Measurements from ENCODE around the gene NKAIN2. TPM values are rescaled to one million over a fixed set of nuclear protein-coding genes. Genes with fewer than 3 reads are reported as not detected.

Gene NKAIN2
- total RNA-seq, 2 experiments from 2014 or later: not detected

DNA sequence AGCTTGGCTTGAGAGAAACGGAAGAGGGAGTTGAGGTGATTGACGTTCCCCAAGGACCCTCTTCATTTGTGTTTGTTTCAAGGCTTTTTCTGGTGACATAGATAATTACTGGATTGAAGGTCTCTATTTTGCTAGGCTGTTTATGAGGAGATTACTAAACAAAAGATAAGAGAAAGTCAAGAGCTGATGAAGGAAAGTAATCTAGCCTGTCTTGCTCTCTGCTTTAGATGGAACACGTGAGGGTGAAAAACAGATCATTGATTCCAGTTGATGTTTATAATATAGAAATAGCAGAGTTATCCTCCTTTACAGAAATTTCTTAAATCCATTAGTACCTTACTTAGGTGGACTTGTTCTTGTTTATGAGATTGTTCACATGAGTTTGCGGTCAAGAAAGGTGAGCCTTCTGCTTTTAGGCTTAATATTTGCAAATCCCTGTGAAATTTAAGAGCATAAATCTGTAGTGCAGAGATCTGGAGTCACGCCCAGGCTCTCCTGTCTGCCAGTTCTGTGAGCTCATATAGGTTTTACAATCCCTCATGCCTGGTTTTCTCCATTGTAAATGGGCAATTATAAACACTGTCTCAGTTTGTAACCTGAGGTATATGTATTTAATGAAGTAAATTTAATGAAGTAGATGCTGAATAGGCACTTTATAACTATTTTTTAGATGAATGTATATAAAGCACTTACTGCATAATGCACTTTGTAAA, 272.8 kb downstream of the NKAIN2 start:
- no peaks in the 10 kb centered on the region for H3K36me3 Mint-ChIP-seq (ENCODE audit: low read depth)
- intact Hi-C loops (cut with DNase I, micrococcal nuclease): no loop called here
- POLR2A ChIA-PET: no interaction called here
- no peak overlapping the region for H3K4me3 Mint-ChIP-seq
- no peaks in the 10 kb centered on the region for H3K4me1 Mint-ChIP-seq
- H3K27ac Mint-ChIP-seq: no peak overlapping the region
- no peak for DNase-seq
- no peak for ATAC-seq
- CTCF ChIA-PET: no interaction called here
- H3K9me3 Mint-ChIP-seq (ENCODE audit: low read depth): no peaks in the 10 kb centered on the region
- no peaks in the 10 kb centered on the region for H3K27me3 Mint-ChIP-seq

DNA sequence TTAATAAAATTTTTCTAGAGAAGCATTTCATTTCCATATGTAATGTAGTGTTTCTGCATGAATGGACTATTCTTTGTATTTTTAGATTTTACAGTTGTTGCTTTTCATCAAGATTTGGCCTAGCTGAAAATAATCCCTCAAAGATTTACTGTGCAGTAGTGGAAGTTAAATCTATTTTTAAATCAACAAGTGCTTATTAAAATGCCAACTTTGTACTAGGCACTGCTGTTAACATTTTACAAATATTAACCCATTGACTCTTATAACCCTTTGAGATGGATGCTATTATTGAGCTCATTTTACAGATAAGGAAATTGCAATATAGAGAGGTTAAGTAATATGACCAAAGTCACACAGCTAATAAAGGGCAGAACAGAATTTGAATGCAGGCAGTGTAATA, 274.5 kb downstream of the NKAIN2 start:
- H3K9me3 Mint-ChIP-seq (ENCODE audit: low read depth): no peaks in the 10 kb centered on the region
- no peaks in the 10 kb centered on the region for H3K36me3 Mint-ChIP-seq (ENCODE audit: low read depth)
- H3K27me3 Mint-ChIP-seq: no peaks in the 10 kb centered on the region
- H3K4me1 Mint-ChIP-seq: no peaks in the 10 kb centered on the region
- ATAC-seq (no peak), DNase-seq (no peak)
- no peak overlapping the region for H3K4me3 Mint-ChIP-seq
- CTCF ChIA-PET: no interaction called here
- intact Hi-C loops (cut with DNase I, micrococcal nuclease): no loop called here
- H3K27ac Mint-ChIP-seq: no peak overlapping the region
- POLR2A ChIA-PET: no interaction called here

DNA sequence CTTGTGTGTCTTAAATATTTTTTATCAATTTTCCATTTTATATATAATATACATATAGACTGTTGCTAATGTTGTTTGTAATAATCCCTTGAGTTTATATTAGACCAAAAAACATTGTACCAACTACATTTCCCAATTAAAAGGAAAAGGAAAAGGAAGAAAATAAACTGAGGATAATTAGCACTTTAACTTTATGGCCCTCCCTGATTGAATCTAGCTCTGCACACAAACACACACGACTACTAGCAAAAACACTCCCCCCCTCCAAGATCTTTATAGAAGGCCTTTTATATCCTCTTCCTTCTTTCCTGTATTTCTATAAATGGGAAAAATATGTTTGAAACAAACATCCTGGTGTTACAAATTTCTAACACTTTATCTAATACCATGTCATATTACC, 276.8 kb downstream of the NKAIN2 start:
- Mint-ChIP-seq H3K4me1 (no peaks in the 10 kb centered on the region), H3K36me3 (ENCODE audit: low read depth) (no peaks in the 10 kb centered on the region), H3K9me3 (ENCODE audit: low read depth) (no peaks in the 10 kb centered on the region), H3K27ac (no peak overlapping the region), H3K4me3 (no peak overlapping the region), H3K27me3 (no peaks in the 10 kb centered on the region)
- ChIA-PET POLR2A (no interaction called here), CTCF (no interaction called here)
- intact Hi-C loops (cut with DNase I, micrococcal nuclease): no loop called here
- DNase-seq (no peak), ATAC-seq (no peak)

DNA sequence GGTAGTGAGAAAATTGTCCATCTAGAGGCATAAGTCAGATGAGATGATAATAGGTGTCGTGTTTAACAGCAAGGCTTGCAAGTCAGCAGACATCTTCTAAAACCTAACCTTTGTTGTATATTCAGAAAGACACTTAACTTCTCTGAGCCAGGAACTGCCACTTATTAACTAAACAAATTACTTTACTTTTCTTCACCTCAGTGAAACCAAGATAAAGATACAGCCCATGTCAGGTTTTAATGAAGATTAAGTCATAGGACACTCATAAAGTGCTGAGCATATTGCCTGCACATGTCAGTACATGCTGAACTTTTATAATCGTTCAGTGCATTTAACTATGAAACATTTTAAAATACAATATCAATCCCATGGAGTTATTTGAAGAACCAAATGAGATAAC, 286.8 kb downstream of the NKAIN2 start:
- Mint-ChIP-seq H3K27me3 (no peaks in the 10 kb centered on the region), H3K27ac (no peak overlapping the region), H3K9me3 (ENCODE audit: low read depth) (no peaks in the 10 kb centered on the region), H3K36me3 (ENCODE audit: low read depth) (no peaks in the 10 kb centered on the region), H3K4me1 (no peaks in the 10 kb centered on the region), H3K4me3 (no peak overlapping the region)
- intact Hi-C loops (cut with DNase I, micrococcal nuclease): no loop called here
- ATAC-seq (no peak), DNase-seq (no peak)
- CTCF ChIA-PET: no interaction called here
- POLR2A ChIA-PET: no interaction called here

DNA sequence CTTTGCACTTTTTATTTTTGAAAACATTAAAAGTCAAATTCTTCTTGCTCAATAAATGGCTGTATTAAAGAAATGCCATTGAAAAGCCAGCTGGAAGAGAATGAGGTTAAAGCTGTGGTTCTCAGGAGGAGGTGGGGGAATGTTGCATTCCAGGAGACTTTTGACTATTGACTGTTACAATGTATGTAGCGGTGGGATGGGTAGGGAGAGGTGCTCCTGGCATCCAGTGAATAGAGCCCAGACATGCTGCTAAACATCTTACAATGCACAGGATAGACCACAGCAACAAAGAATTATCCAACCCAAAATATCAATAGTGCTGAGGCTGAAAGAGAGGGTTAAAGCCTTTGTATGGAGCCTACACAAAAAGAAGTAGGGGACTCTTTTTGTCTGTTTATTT, 295.9 kb downstream of the NKAIN2 start:
- DNase-seq: no peak
- ChIA-PET CTCF (no interaction called here), POLR2A (no interaction called here)
- no peaks in the 10 kb centered on the region for H3K9me3 Mint-ChIP-seq (ENCODE audit: low read depth)
- H3K4me1 Mint-ChIP-seq: no peaks in the 10 kb centered on the region
- no peak overlapping the region for H3K4me3 Mint-ChIP-seq
- ATAC-seq: no peak
- no peaks in the 10 kb centered on the region for H3K36me3 Mint-ChIP-seq (ENCODE audit: low read depth)
- no peak overlapping the region for H3K27ac Mint-ChIP-seq
- intact Hi-C loops (cut with DNase I, micrococcal nuclease): no loop called here
- H3K27me3 Mint-ChIP-seq: no peaks in the 10 kb centered on the region

DNA sequence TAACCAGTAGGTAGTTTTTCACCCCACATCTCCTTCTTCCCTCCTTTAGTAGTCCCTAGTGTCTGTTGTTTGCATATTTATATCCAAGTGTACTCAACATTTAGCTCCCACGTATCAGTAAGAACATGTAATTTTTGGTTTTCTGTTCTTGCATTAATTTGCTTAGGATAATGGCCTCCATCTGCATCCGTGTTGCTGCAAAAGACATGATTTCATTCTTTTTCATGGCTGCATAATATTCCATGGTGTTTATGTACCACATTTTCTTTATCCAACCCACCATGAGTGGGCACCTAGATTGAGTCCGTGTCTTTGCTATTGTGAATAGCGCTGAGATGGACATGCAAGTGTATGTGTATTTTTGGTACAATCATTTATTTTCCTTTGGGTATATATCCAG, 306.8 kb downstream of the NKAIN2 start:
- intact Hi-C loops (cut with DNase I, micrococcal nuclease): no loop called here

DNA sequence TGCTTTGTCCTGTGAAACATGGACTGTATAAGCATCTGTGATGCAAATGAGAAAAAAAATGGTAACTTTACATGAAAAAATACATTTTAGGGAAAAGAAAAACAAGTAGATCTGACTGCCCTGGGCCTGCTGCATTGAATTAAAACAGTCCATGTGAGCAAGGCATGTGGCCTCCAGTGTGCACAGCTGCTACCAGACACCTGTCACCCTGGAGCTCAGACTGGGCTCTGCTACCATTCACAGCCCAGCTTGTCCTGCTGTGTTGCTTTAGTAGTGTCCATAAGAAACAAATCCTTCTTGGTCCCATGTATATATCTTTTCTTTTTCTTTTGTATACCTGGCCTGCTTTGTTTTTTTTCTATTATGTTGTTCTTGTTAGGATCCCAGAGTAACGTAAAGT, 315.9 kb downstream of the NKAIN2 start:
- Mint-ChIP-seq H3K27ac (no peak overlapping the region), H3K36me3 (ENCODE audit: low read depth) (no peaks in the 10 kb centered on the region), H3K4me3 (no peak overlapping the region), H3K27me3 (no peaks in the 10 kb centered on the region), H3K4me1 (no peaks in the 10 kb centered on the region), H3K9me3 (ENCODE audit: low read depth) (peaks cover 2% of the 10 kb centered on the region)
- no peak for DNase-seq
- ChIA-PET POLR2A (no interaction called here), CTCF (no interaction called here)
- ATAC-seq: no peak
- intact Hi-C loops (cut with DNase I, micrococcal nuclease): no loop called here

More for the DNA sequence above, 306.8 kb downstream of the NKAIN2 start:
- no peak overlapping the region for H3K27ac Mint-ChIP-seq
- CTCF ChIA-PET: no interaction called here
- H3K36me3 Mint-ChIP-seq (ENCODE audit: low read depth): no peaks in the 10 kb centered on the region
- DNase-seq: no peak
- no peaks in the 10 kb centered on the region for H3K9me3 Mint-ChIP-seq (ENCODE audit: low read depth)
- POLR2A ChIA-PET: no interaction called here
- H3K27me3 Mint-ChIP-seq: no peaks in the 10 kb centered on the region
- H3K4me3 Mint-ChIP-seq: no peak overlapping the region
- H3K4me1 Mint-ChIP-seq: no peaks in the 10 kb centered on the region
- ATAC-seq: no peak

DNA sequence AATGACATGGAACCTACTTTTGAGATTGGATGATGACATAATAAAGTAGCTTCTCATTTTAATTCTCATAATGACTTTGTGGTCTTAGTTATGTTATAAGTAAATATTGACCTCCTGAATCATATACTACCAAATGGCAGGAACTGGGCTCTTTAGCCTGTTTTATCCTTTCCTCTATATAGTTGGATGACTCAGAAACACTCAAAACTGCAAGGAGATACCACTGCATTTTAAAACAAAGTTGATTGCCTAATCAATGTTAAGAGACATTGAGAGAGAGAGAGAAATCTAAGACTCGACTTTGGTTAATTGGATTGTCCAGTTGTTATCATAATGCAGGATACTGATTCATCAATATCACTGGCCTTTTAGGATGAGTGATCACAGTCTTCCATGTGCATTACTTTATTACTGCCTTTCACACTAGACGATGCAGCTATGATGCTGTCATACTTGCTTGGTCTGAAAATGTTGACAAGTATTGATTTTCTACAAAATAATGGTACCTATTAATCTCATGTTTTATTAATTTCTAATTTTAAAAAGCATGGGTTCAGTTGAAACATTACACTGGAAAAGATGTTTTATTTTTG, 320.0 kb downstream of the NKAIN2 start:
- CTCF ChIA-PET: no interaction called here
- H3K9me3 Mint-ChIP-seq (ENCODE audit: low read depth): peaks cover 2% of the 10 kb centered on the region
- H3K36me3 Mint-ChIP-seq (ENCODE audit: low read depth): no peaks in the 10 kb centered on the region
- ATAC-seq (no peak), DNase-seq (no peak)
- no peak overlapping the region for H3K4me3 Mint-ChIP-seq
- no peaks in the 10 kb centered on the region for H3K4me1 Mint-ChIP-seq
- POLR2A ChIA-PET: no interaction called here
- no peak overlapping the region for H3K27ac Mint-ChIP-seq
- intact Hi-C loops (cut with DNase I, micrococcal nuclease): no loop called here
- no peaks in the 10 kb centered on the region for H3K27me3 Mint-ChIP-seq

DNA sequence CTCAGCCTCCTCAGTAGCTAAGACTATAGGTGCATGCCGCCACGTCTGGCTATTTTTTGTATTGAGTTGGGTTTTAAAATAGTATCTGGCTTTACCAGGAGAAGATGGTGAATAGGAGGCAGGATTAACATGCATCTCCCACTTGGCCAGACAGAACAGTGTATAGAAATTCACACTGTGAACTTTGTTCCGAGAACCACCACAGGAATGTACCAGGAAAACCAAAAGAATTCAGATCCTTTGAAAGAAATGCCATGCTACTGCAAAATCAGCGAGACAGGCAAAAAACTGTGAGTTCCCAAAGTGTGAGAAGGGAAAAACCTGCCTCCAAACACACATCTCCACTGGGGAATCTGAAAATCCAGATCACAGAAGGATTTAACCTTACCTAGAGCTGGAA, 327.6 kb downstream of the NKAIN2 start:
- intact Hi-C loops (cut with DNase I, micrococcal nuclease): no loop called here
- no peak overlapping the region for H3K27ac Mint-ChIP-seq
- H3K4me1 Mint-ChIP-seq: no peaks in the 10 kb centered on the region
- no peaks in the 10 kb centered on the region for H3K36me3 Mint-ChIP-seq (ENCODE audit: low read depth)
- POLR2A ChIA-PET: no interaction called here
- DNase-seq: no peak
- peaks cover 4% of the 10 kb centered on the region for H3K9me3 Mint-ChIP-seq (ENCODE audit: low read depth)
- ATAC-seq: no peak
- no peak overlapping the region for H3K4me3 Mint-ChIP-seq
- H3K27me3 Mint-ChIP-seq: no peaks in the 10 kb centered on the region
- CTCF ChIA-PET: no interaction called here

DNA sequence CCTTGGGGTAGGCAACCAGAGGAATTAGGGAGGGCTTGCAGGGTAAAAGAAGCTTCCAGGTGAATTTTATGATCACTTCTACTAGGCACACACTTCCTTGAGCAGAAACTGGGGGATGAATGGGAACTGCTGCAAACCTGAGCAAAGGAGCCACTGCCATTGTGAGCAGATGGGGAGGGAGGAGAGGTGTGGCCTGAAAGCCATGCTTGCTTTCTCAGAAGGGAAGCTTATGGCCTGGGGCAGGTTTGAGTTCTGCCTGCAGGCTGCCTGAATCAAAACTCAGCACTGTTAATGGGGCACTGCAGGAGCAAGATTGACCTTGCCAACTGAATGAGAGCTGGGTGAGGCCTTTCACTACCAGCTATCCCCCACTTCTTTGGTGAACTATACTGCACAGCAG, 328.1 kb downstream of the NKAIN2 start:
- intact Hi-C loops (cut with DNase I, micrococcal nuclease): no loop called here
- DNase-seq: no peak
- H3K9me3 Mint-ChIP-seq (ENCODE audit: low read depth): peaks cover 4% of the 10 kb centered on the region
- H3K27ac Mint-ChIP-seq: no peak overlapping the region
- no peak overlapping the region for H3K4me3 Mint-ChIP-seq
- ATAC-seq: no peak
- CTCF ChIA-PET: interaction anchor here (0.7 kb wide), 1 partner anchor 63 kb away, joined by 3 read pairs; no protein-coding TSS in a partner anchor
- H3K36me3 Mint-ChIP-seq (ENCODE audit: low read depth): no peaks in the 10 kb centered on the region
- no peaks in the 10 kb centered on the region for H3K4me1 Mint-ChIP-seq
- no peaks in the 10 kb centered on the region for H3K27me3 Mint-ChIP-seq
- POLR2A ChIA-PET: no interaction called here

DNA sequence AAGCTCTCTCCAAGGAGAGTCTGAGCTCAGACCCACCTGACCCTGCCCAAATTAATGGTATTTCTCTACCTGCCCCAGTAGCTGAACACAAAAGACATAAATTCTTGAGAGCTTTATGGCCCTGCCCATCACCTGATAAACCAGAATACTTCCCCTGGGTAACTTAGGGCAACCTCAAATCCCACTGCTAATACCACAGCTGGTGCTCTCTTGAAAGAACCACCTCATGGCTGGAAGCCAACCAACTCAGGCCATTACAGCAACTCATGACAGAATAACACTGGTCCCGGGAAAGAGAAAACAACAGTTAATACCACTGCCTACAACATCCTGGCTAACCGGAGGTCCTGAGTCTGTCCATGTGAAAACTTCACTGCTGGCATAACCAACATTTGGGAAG, 328.6 kb downstream of the NKAIN2 start:
- no peaks in the 10 kb centered on the region for H3K36me3 Mint-ChIP-seq (ENCODE audit: low read depth)
- H3K27ac Mint-ChIP-seq: no peak overlapping the region
- H3K4me1 Mint-ChIP-seq: no peaks in the 10 kb centered on the region
- no peaks in the 10 kb centered on the region for H3K27me3 Mint-ChIP-seq
- intact Hi-C loops (cut with DNase I, micrococcal nuclease): no loop called here
- DNase-seq (no peak), ATAC-seq (no peak)
- ChIA-PET POLR2A (no interaction called here), CTCF (interaction anchor here (0.7 kb wide), 1 partner anchor 64 kb away, joined by 3 read pairs; no protein-coding TSS in a partner anchor)
- peaks cover 4% of the 10 kb centered on the region for H3K9me3 Mint-ChIP-seq (ENCODE audit: low read depth)
- no peak overlapping the region for H3K4me3 Mint-ChIP-seq

DNA sequence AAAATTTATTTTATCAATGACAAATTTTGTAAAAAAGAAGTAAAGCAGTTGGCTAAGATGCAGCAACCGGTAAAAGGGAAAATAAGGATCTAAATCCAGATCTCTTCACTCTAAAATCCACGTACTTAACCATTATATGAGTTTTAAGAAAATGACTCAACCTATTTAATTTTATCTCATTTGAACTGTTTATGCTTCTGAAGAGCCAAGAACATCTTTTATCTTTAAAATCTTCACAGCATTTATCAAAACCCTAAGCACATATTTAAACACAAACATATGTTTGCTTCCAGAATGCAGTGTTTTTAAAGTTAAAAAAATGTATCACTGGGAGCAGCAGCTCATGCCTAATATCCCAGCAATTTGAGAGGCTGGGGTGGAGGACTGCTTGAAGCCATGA, 339.2 kb downstream of the NKAIN2 start:
- intact Hi-C loops (cut with DNase I, micrococcal nuclease): no loop called here
- Mint-ChIP-seq H3K4me3 (no peak overlapping the region), H3K9me3 (ENCODE audit: low read depth) (no peaks in the 10 kb centered on the region), H3K27me3 (no peaks in the 10 kb centered on the region), H3K27ac (no peak overlapping the region), H3K4me1 (no peaks in the 10 kb centered on the region), H3K36me3 (ENCODE audit: low read depth) (no peaks in the 10 kb centered on the region)
- CTCF ChIA-PET: no interaction called here
- ATAC-seq: no peak
- POLR2A ChIA-PET: no interaction called here
- DNase-seq: no peak

DNA sequence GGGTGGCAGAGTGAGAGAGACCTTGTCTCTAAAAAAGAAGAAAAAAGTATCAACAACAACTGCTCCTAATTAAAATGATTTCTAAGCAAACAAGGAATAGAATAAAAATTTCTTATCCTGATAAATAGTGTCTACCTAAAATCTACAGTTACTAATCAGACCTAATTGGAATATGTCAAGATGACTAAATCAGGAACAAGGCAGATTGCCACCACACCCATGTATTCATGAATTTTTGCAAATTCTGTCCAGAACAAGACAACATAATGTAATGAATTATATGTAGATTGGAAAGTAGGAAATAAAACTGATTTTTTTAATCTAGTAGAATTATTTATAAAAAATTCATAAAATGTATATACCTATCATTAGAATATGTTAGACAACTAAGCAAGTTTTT, 339.8 kb downstream of the NKAIN2 start:
- H3K27me3 Mint-ChIP-seq: no peaks in the 10 kb centered on the region
- H3K36me3 Mint-ChIP-seq (ENCODE audit: low read depth): no peaks in the 10 kb centered on the region
- ChIA-PET POLR2A (no interaction called here), CTCF (no interaction called here)
- H3K27ac Mint-ChIP-seq: no peak overlapping the region
- H3K4me3 Mint-ChIP-seq: no peak overlapping the region
- no peaks in the 10 kb centered on the region for H3K4me1 Mint-ChIP-seq
- no peak for DNase-seq
- intact Hi-C loops (cut with DNase I, micrococcal nuclease): no loop called here
- ATAC-seq: no peak
- no peaks in the 10 kb centered on the region for H3K9me3 Mint-ChIP-seq (ENCODE audit: low read depth)

Measured in activated CD4-positive, alpha-beta T cell treated with anti-CD3 and anti-CD28 coated beads for 36 hours (primary cell).